Fibroblast of mammary gland (primary cell): ENCODE measurements around the gene HKDC1.

Experiments
- DNase-seq: peaks from one replicate; pipeline ENCODE4 v3.0.0-alpha.2; 2010; ENCODE audit warnings: low read depth
- H3K4me3 ChIP-seq: 2 replicates; pipeline ENCODE4 v1.5.1; 2011; ENCODE audit warnings: low read depth, mild to moderate bottlenecking, low read length, moderate library complexity; ENCODE audit not compliant: control insufficient read depth
- TF ChIP-seq, protein P1 (sequence below): conservative IDR thresholded peaks from 2 replicates; pipeline ENCODE4 v1.5.1; 2011; ENCODE audit warnings: low read depth, low read length, inconsistent platforms; ENCODE audit not compliant: control insufficient read depth, insufficient read depth

HKDC1 gene

DNA sequence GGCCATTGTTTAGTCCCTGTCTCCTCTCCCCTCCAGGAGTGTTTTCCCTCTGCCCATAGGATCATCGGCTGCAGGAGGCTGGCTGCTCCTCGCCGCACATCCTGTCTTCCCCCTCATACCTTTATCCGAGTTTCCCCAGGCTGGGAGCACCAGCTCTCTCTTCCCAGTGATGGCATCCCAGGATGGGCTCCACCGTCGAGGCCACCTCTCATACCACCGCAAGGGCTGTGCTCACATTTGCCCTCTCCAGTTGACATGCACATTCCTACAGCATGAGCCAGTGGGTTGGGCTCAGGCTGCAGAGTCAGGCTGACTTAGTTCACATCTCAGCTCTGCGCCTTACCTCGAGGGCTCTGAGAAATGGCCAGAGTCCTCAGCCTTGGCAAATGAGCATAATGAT, 12.1 kb downstream of the HKDC1 start:
- H3K4me3 ChIP-seq, result no peak overlapping the region
- TF ChIP-seq, protein P1, sequence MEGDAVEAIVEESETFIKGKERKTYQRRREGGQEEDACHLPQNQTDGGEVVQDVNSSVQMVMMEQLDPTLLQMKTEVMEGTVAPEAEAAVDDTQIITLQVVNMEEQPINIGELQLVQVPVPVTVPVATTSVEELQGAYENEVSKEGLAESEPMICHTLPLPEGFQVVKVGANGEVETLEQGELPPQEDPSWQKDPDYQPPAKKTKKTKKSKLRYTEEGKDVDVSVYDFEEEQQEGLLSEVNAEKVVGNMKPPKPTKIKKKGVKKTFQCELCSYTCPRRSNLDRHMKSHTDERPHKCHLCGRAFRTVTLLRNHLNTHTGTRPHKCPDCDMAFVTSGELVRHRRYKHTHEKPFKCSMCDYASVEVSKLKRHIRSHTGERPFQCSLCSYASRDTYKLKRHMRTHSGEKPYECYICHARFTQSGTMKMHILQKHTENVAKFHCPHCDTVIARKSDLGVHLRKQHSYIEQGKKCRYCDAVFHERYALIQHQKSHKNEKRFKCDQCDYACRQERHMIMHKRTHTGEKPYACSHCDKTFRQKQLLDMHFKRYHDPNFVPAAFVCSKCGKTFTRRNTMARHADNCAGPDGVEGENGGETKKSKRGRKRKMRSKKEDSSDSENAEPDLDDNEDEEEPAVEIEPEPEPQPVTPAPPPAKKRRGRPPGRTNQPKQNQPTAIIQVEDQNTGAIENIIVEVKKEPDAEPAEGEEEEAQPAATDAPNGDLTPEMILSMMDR, result no peak
- DNase-seq, result peak; percentile 67

DNA sequence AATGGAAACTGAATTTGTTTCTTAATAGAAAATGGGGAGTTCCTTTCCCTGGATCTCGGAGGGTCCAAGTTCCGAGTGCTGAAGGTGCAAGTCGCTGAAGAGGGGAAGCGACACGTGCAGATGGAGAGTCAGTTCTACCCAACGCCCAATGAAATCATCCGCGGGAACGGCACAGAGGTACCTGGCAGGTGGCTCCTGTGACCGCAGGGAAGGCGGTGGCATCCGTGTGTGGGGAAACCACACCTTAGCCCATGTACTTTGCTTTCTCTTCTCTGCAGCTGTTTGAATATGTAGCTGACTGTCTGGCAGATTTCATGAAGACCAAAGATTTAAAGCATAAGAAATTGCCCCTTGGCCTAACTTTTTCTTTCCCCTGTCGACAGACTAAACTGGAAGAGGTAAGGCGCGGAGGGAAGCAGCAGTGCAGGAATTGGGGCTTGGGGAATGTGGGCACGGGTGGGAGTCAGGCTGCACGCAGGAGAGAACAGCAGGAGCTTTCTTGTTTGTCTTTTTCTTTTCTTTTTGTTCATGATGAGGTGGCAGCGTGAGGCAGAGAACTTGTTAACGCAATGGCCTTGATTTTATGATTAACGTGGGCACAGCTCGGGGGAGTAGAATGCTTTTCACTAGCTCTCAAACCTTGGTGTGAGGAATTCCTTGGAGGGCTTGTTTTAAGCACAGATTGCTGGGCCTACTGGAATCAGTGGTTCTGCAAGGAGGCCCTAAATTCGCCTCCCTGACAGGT, 12.8 kb downstream of the HKDC1 start:
- H3K4me3 ChIP-seq, result no peak overlapping the region
- TF ChIP-seq, protein P1, result no peak

DNA sequence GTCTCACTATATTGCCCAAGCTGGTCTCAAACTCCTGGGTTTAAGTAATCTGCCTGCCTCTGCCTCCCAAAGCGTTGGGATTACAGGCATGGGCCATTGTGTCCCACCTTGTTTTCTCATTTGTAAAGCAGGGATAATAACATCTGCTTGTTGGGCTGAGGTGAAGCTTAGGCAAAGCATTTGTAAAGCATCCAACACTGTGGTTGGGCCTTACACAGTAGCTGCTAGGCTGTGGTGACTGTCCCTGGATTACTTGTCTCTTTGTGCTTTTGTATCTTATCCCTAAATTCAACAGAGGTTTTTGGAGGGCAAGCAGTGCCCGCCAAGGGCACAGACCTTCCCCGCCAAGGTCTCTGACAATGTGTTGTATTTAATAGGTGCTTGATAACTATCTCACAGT, 14.3 kb downstream of the HKDC1 start:
- DNase-seq, result no peak
- TF ChIP-seq, protein P1, result no peak

More for the DNA sequence above, 12.8 kb downstream of the HKDC1 start:
- peak; percentile 10 for DNase-seq

DNA sequence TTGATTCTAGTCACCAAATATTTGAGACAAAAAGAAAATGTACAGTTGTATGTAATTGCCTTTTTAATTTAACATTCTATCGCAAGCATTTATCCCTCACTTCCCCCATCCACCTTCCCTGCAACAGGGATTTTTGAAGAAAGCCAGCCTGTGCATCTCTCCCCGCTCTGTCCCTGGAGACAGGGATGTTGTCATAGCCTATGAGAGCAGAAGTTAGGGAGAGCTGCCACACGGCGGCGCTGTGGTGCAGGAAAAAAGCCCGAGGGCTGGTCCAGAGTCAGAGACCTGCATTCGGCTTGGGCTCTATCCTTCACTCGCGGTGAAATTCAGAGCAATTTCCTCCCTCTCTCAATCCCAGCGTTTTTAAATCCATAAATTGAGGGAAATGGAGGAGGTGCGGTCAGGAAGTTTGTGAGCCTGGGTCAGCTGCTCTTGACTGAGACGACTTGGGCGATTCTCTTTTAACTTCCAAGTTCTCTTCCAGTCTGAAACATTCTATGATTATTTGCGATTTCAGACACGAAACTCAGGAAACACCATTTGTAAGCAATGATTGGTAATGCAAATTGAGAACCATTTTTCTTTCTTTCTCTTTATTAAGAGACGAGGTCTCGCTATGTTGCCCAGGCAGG, 17.5 kb downstream of the HKDC1 start:
- peak; percentile 78 for DNase-seq
- H3K4me3 ChIP-seq, result no peak overlapping the region
- TF ChIP-seq, protein P1, result peak; percentile 95

More for the DNA sequence above, 14.3 kb downstream of the HKDC1 start:
- H3K4me3 ChIP-seq, result no peak overlapping the region

DNA sequence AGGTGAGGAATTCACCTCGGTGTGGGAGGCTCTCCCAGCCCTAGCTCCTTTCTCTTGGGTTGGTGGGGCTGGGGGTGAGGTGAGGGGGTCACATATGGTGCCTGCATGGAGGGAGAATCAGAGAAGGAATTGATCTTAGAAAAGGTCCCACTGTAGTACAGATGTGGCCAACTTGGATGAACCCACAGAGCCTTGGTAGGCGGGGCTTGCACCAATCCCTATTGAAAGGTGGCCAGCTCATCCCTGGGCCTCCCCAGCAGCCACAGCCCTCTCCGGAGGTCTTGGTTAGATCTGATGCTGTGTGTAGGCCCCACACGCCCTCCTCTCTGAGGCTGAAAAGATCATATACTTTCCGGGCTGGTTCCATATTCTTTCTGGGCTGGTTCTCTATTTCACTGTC, 19.0 kb downstream of the HKDC1 start:
- no peak overlapping the region for H3K4me3 ChIP-seq
- DNase-seq, result no peak
- TF ChIP-seq, protein P1, result no peak

DNA sequence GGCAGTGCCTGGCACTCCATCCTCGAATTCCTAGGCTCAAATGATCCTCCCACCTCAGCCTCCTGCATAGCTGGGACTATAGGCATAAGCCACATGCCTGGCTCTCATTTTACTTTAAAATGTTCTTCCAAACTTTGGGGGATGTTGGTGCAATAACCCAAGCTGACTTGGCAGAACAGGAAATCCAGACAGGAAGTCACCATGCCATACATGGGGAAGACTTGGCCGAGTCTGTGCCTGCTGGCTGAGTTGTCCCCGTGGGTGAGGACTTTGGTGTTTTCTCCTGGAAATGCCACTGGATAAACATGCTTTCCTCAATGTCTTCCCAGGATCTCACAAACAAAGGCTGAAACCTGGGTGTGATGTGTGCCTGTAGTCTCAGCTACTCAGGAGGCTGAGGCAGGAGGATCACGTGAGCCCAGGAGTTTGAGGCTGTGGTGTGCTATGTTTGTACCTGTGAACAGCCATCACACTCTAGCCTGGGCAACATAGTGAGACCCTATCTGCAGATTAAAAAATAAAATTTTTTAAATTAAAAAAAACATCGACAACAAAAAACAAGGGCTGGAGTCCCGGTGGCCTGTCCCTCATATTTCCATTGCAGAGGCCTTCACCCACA, 19.8 kb downstream of the HKDC1 start:
- TF ChIP-seq, protein P1, result no peak
- no peak overlapping the region for H3K4me3 ChIP-seq
- peak; percentile 48 for DNase-seq
